GM19452 (cell line): Measurements from ENCODE around the gene CDC42BPB.

Experiments used
- ATAC-seq: cut with Tn5 transposase; IDR thresholded peaks from one replicate; pipeline ENCODE4 v1.9.1; 2021; ENCODE audit not compliant: unreplicated experiment

CDC42BPB gene

GRCh38 chr14:102945346-102946130 is 111.8 kb downstream of the CDC42BPB start:
- no peak for ATAC-seq

- no peak for ATAC-seq
Observed at GRCh38 chr14:102944448-102945330, 112.7 kb downstream of the CDC42BPB start.

GRCh38 chr14:102943979-102944378 is 113.4 kb downstream of the CDC42BPB start:
- no peak for ATAC-seq

- ATAC-seq: no peak
Observed at GRCh38 chr14:102943454-102943853, 113.9 kb downstream of the CDC42BPB start.

GRCh38 chr14:102942069-102942468 is 115.3 kb downstream of the CDC42BPB start:
- ATAC-seq: no peak

- ATAC-seq: no peak
Observed at GRCh38 chr14:102941419-102942011, 115.8 kb downstream of the CDC42BPB start.

- no peak for ATAC-seq
Observed at GRCh38 chr14:102940729-102941362, 116.5 kb downstream of the CDC42BPB start.

GRCh38 chr14:102939820-102940561 is 117.4 kb downstream of the CDC42BPB start:
- ATAC-seq: no peak

GRCh38 chr14:102939329-102939728 is 118.0 kb downstream of the CDC42BPB start:
- no peak for ATAC-seq

GRCh38 chr14:102938191-102938590 is 119.2 kb downstream of the CDC42BPB start:
- ATAC-seq: no peak

GRCh38 chr14:102937331-102938175 is 119.8 kb downstream of the CDC42BPB start:
- ATAC-seq: no peak

GRCh38 chr14:102935756-102936155 is 121.6 kb downstream of the CDC42BPB start:
- no peak for ATAC-seq

- ATAC-seq: no peak
Observed at GRCh38 chr14:102933618-102934231, 123.6 kb downstream of the CDC42BPB start.

- ATAC-seq: no peak
Observed at GRCh38 chr14:102932484-102933248, 124.7 kb downstream of the CDC42BPB start.

GRCh38 chr14:102931580-102932285 is 125.6 kb downstream of the CDC42BPB start:
- ATAC-seq: no peak

GRCh38 chr14:102930753-102931579 is 126.4 kb downstream of the CDC42BPB start:
- ATAC-seq: no peak
